ENCODE measurements around the gene AVPI1.
"Not testable (repeated sequence)": the region's sequence is repeated elsewhere in the genome, so short reads cannot be mapped to it uniquely, and the experiment has no call there.

AVPI1 gene

DNA sequence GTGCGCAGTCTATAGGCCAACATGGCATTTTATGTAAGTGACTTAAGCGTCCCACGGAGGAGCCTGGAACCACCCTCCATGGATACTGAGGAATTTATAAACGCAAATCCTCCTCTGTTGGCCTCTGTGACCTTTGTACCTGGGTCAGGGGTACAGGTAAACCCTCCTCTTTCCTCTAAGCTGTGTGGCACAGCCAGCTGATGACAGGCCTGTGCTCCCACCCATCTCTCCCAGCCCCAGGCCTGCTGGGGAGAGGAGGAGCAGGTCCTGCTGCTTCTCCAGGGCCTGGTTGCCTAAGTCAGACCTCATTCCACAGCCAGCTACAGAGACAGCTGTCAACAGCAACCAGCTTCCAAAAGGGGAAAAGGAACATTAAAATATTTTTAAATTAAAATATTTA is 5.0 kb downstream of the AVPI1 start:
- no peak for FAIRE-seq

DNA sequence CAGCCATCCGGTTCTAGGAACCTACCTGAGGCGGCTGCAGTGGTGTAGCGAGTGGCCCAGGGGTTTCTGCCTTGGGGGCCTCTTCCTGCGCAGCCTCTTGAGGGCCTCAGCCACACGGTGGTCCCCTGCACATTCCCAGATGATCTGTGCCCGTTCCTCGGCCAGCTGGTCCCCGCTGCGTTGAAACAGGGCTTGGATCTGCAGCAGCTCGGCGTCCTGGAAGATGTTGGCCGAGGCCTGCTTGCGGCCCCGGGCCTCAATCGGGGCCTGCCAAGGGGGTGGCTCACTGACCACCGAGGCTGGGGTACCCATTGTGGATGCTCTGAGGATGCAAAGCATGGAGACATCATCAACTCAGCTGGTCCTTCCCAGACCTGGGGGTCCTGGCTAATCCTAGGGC is 7.4 kb downstream of the AVPI1 start:
- FAIRE-seq, result no peak

- peak; percentile 97 for FAIRE-seq
Observed at GRCh38 chr10:97676770-97677581, 10.1 kb downstream of the AVPI1 start.

GRCh38 chr10:97675222-97675621 is 11.8 kb downstream of the AVPI1 start:
- FAIRE-seq, result no peak

GRCh38 chr10:97673736-97674525 is 13.1 kb downstream of the AVPI1 start:
- no peak for FAIRE-seq

GRCh38 chr10:97669571-97669970 is 17.5 kb downstream of the AVPI1 start:
- no peak for FAIRE-seq

- no peak for FAIRE-seq
Observed at GRCh38 chr10:97667463-97667862, 19.6 kb downstream of the AVPI1 start.

GRCh38 chr10:97666992-97667391 is 20.0 kb downstream of the AVPI1 start:
- FAIRE-seq, result no peak

DNA sequence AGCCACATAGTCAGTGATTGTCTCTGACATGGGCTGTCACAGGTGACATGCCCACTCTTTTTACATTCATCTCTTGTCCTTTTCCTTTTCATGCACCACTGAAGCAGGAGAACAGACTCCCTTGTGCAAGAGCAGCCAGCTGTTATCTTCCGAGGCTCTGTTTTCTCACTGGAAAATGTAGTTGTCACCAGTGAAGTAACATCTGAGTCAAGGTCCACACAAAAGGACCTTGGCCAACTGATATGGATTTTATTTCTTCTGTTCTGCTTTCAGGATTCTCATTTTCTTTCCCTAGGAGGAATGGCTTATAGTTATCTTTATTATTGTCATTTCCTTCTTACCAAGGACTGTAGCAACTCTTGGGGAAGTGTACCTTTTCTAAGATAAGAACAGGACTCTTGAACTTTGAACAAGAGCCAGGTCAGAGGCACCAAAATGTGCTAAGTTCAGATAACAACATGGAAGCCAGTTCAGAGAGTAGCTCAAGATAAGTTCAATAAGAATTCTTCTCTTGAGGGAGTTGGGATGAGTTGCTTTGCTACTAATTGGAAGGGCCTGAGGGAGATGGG is 22.7 kb downstream of the AVPI1 start:
- FAIRE-seq, result no peak

DNA sequence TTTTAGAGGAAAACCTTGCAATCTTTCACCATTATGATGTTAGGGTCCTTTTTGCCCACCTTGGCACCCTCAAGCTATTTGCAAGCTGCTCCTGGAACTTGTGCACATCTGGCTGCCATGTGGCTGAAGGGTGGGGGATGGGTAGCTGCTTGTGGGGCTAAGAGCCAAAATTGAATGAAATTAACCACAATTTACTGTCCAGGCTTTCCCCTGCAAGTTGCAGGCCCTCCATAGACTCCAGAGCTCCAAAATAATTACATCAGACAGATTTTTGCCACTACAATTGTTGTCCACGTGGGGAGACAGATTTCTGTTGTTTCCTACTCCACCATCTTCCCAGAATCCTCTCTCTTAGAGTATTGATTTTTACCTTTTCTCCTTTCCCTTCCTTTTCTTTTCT is 27.5 kb downstream of the AVPI1 start:
- no peak for FAIRE-seq

DNA sequence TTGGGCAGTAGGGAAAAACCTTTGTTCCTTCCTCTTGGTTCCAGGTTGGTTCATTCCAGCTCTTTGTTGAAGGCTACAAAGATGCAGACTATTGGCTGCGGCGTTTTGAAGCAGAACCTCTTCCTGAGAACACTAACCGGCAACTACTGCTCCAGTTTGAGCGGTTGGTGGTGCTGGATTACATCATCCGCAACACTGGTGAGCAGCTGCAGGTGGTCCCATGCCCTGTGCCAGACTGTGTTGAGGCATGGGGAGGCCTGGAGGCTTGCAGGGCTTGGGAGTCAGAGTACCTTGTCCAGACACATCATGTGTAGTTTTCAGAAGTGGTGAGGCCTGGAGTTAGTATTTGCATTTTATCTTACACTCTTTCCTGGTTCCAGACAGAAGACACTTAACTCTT is 30.3 kb downstream of the AVPI1 start:
- no peak for FAIRE-seq

- FAIRE-seq, result no peak
Observed at GRCh38 chr10:97651773-97652172, 35.3 kb downstream of the AVPI1 start.

DNA sequence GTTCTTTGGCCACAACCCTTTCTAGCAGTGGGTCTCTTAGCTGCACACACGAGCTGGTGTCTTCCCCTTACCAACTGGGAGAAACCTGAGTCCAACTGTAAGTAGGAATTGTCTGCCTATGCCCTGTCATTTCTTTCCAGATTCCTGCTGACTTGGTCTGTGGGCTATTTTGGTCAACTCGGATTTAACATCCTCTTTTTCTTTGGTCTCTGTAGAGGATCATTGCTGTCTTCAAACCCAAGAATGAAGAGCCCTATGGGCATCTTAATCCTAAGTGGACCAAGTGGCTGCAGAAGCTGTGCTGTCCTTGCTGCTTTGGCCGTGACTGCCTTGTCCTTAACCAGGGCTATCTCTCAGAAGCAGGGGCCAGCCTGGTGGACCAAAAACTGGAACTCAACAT is 36.3 kb downstream of the AVPI1 start:
- FAIRE-seq, result no peak

- FAIRE-seq, result not testable (repeated sequence)
Observed at GRCh38 chr10:97649405-97649750, 37.7 kb downstream of the AVPI1 start.

GRCh38 chr10:97648562-97649404 is 38.3 kb downstream of the AVPI1 start:
- FAIRE-seq, result no peak

GRCh38 chr10:97647556-97647955 is 39.5 kb downstream of the AVPI1 start:
- no peak for FAIRE-seq

DNA sequence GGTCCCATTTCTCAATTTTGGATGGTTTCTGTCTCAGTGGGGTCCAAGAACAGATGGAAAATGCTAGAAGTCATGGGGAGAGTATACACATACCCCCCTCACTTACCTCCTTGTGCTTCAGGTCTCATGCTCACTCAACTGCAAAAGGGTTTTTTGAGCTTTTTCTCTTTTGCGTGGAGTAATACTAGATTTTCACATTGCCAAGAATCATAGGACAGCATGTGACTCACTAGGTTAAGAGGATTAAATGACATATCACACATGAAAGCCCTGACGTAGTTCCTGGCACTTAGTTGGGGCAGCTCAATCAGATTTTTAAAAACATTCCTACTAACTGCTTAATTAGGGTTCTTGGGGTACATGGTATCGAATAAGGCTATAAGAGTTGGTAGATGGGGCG is 42.1 kb downstream of the AVPI1 start:
- no peak for FAIRE-seq

DNA sequence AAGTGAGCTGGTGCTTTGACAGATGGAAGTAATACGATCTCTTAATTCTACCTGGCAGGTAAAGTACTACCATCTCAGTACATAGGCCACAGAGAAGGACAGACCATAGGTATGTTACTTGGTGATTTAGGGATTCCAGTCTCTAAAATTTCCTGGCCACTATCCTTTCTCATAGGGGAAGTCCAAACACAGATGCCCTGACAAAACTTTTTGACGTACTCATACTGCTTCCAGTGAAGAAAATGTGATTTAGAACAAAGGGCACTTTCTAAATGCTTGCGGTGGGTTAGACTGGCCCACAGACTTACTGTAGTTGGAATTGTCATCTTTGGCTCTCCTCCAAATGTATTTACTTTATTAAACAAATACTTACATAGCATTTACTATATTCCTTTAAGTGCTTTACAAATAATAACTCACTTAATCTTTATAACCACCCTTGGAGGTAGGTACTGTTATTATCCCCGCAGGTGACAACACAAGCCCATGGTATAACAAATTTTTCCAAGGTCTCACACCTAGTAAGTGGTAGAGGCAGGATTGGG is 43.5 kb downstream of the AVPI1 start:
- FAIRE-seq, result no peak

DNA sequence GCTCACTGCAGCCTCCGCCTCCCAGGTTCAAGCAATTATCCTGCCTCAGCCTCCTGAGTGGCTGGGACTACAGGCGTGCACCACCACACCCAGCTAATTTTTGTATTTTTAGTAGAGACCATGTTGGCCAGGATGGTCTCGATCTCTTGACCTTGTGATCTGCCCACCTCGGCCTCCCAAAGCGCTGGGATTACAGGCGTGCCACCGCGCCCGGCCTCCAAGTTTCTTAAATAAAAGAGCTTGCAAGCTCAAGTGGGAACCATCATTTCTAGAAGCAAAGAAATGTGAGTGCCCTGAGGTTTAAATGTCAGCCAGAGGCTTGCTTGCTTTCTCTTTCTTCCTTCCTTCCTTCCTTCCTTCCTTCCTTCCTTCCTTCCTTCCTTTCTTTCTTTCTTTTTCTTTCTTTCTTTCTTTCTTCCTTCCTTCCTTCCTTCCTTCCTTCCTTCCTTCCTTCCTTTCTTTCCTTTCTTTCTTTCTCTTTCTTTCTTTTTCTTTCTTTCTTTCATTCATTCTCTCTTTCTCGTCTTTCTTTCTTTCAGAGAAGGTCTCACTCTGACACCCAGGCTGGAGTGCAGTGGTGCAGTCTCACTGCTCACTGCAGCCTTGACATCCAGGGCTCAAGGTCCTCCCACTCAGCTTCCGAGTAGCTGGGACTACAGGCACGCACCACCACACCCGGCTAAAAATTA is 44.4 kb downstream of the AVPI1 start:
- not testable (repeated sequence) for FAIRE-seq

DNA sequence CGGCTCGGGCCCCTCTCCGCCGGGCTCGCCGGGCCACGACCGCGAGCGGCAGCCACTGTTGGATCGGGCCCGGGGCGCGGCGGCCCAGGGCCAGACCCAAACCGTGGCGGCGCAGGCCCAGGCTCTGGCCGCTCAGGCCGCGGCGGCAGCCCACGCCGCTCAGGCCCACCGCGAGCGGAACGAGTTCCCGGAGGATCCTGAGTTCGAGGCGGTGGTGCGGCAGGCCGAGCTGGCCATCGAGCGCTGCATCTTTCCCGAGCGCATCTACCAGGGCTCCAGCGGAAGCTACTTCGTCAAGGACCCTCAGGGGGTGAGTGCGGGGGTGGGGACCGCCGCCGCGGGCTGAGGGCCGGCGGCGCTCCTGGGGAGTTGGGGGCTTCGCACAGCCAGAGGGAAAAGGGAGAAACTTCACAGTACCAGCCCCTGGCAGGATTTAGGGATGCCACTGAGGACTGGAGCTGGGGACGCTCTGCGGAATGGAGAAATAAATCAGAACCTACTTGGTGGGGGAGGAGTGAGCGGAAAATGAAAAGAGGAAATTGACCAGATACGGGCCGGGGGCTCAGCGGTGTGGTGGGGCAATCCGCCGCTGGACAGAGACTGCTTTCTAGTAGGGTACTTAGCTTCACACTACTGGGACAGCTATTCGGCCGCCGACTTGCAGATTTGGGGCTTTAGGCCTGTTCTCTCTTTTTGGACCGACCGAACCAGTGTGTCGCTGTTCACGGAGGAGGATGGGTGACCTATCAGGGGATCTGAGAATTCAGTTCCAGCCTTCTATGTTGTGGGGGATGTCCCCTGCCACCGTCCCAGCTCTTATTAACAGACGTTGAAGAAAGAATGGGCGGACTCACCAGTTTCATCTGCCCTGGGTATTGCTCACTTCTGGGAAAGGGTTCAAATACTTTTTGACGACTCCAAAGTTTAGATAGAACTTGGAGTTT is 45.9 kb downstream of the AVPI1 start:
- FAIRE-seq, result no peak

Data from G401.6 (cell line).